ENCODE results near the gene ERBB4.

The ERBB4 gene

DNA sequence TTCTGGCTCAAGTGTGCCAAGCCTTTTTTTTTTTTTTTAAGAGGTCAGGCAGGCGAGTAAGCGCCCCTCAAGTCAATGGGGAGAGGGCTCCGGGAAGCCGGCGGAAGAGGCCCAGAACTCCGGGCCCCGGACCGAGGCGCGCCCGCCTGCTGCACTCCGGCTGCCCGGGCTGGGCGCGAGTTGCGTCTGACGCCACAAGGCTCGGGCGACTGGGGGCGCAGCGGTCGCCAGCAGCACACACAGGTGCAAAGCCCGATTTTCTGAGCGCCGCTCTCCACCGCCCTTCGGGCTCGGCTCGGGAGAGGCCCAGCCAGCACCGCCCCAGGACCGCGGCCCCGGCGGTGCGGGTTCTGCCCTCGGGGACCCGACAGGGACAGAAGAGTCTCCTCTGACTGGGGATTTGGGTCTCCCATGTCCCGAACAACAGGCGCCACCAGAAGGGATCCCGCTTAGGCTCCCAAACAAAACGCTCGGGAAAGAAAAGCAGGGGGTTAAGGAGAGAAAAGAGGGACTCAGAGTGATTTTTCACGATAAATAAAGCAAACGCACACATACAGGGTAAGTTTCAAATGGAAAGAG lies 787 bp downstream of the ERBB4 start:
- H3K9me3 ChIP-seq (ENCODE audit: control insufficient read depth, low read depth, low read length) = no peaks in the 10 kb centered on the region
- H3K27me3 ChIP-seq (ENCODE audit: control insufficient read depth, insufficient read depth, low read length) = peaks cover 65% of the 10 kb centered on the region
- no peak overlapping the region for H3K9ac ChIP-seq (ENCODE audit: low read length)
- H3K27ac ChIP-seq (ENCODE audit: low read length) = no peak overlapping the region
- peak overlapping the region; percentile 75 for H3K4me3 ChIP-seq (ENCODE audit: low read length)
- H3K36me3 ChIP-seq (ENCODE audit: control insufficient read depth, low read depth, low read length) = no peaks in the 10 kb centered on the region
- H3K4me1 ChIP-seq (ENCODE audit: control insufficient read depth, low read depth, low read length) = peaks cover 14% of the 10 kb centered on the region

DNA sequence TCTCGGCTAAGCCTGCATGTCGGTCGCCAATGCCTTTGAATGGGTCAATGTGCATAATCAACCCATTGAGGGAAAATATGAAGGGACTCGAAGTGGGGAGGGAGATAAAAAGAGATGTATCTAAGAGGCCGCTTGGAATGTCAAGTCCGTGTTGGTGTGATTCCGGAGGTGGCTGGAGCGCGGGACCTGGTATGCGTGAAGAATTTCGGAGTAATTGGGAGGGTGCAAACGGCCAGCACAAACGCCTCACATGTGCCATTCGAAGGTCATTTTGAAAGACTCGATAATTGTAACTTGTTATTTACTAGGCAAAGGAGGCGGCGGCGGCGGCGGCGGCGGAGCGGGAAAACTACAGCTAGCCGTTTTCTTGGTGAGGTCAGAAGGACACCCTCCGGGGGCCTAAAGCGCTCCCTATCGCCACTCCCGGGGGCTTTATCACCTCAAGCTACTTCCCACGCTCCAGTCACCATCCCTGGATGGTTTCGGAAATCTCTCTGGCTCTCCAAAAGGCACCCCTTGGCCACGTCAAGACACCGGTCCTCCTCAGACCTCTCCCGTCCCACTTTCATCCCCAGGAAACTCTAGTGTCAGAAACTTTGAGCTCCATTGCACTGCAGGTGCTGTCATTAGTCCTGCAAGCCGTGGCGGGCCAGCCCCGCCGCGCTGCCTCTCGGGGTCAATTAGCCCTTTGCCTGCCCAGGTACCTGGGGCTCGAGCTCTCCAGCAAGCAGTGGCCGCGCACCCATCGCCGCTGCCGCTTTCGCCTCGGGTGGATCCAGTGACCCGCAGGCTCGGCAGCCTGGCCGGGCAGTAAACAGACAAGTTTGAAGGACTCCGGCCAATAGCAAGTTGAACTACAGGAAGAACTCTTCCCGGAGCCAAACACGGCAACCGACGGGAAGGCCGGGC lies 1.5 kb downstream of the ERBB4 start:
- peaks cover 65% of the 10 kb centered on the region for H3K27me3 ChIP-seq (ENCODE audit: control insufficient read depth, insufficient read depth, low read length)
- no peak overlapping the region for H3K9ac ChIP-seq (ENCODE audit: low read length)
- no peaks in the 10 kb centered on the region for H3K36me3 ChIP-seq (ENCODE audit: control insufficient read depth, low read depth, low read length)
- no peaks in the 10 kb centered on the region for H3K9me3 ChIP-seq (ENCODE audit: control insufficient read depth, low read depth, low read length)
- H3K4me1 ChIP-seq (ENCODE audit: control insufficient read depth, low read depth, low read length) = peaks cover 14% of the 10 kb centered on the region
- H3K4me3 ChIP-seq (ENCODE audit: low read length) = peak overlapping the region; percentile 75
- H3K27ac ChIP-seq (ENCODE audit: low read length) = no peak overlapping the region

DNA sequence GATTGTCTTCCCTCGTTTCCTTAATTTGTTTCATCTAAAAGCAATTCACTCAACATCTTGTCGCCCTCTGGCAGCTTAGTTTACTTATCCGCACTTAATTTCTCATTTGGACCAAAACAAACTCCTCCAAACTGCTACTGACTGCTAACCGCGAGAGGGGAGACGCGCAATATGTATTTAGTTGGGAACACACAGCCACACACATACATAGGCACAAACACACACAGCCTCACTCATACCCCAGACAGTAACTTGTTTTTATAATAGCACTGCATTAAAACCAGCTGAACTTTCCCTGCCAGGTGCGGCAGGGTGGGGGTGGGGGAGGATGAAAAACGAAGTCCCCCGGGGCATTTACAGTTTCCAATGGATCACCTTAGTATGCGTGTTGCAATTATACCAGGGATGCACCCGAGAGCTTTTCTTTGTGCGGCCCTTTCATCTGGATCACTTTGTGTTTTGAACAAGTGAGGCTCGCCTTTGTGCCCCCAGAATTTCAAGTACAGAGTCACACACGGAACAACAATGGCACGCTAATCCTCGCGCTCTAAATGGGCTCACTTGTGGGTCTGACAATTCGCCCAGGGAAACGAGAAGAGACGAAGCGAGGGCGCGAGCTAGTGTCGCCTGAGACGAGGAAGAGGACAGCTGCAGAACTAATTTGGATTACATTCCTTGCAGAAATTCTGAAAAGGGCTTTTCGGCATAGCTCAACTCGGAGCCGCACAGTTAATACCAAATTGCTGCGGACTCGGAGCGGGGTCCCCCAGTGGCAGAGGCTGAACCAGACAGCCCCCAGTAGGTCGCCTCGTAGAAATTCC lies 2.4 kb downstream of the ERBB4 start:
- H3K9me3 ChIP-seq (ENCODE audit: control insufficient read depth, low read depth, low read length) = no peaks in the 10 kb centered on the region
- peaks cover 65% of the 10 kb centered on the region for H3K27me3 ChIP-seq (ENCODE audit: control insufficient read depth, insufficient read depth, low read length)
- H3K36me3 ChIP-seq (ENCODE audit: control insufficient read depth, low read depth, low read length) = no peaks in the 10 kb centered on the region
- no peak overlapping the region for H3K9ac ChIP-seq (ENCODE audit: low read length)
- no peak overlapping the region for H3K27ac ChIP-seq (ENCODE audit: low read length)
- H3K4me1 ChIP-seq (ENCODE audit: control insufficient read depth, low read depth, low read length) = peaks cover 14% of the 10 kb centered on the region
- peak overlapping the region; percentile 75 for H3K4me3 ChIP-seq (ENCODE audit: low read length)

DNA sequence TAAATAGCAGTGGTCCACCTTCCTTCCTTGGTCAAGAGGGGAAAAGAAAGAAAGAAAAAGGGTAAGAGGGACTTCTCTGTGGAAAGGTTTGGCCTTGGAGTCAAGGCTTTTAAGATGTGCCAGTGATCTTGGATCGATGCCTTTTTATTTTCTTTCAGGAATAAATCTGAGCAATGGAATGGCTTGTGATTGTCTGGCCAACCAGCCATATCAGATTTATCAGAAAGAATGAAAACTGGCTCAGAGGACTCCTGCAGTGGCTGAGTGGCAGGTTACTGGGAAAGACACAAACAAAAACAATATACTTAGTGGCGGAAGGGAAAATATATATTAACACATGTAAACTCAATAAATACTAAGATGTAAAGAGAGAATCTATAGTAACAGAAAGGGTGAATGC lies 4.3 kb downstream of the ERBB4 start:
- H3K4me1 ChIP-seq (ENCODE audit: control insufficient read depth, low read depth, low read length) = peaks cover 10% of the 10 kb centered on the region
- H3K9me3 ChIP-seq (ENCODE audit: control insufficient read depth, low read depth, low read length) = no peaks in the 10 kb centered on the region
- H3K4me3 ChIP-seq (ENCODE audit: low read length) = no peak overlapping the region
- H3K36me3 ChIP-seq (ENCODE audit: control insufficient read depth, low read depth, low read length) = no peaks in the 10 kb centered on the region
- peaks cover 53% of the 10 kb centered on the region for H3K27me3 ChIP-seq (ENCODE audit: control insufficient read depth, insufficient read depth, low read length)
- no peak overlapping the region for H3K27ac ChIP-seq (ENCODE audit: low read length)
- no peak overlapping the region for H3K9ac ChIP-seq (ENCODE audit: low read length)

DNA sequence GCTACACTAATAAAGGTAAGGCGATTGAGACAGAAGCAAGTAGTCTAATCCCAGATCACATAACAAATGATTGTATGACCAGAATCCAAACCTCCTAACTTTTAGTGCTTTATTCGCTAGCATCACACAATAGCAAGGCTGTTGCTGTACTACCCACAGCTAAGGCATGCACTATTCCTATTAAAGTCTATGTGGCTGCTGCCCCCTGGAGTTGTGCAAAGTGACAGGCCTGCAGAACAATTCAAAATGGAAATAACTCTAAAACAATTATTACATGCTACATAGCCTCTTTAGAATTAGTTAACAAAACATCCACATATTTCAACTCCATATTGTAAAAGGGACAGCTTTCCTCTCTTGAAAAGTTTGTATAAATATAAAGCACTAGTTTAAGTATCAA lies 6.0 kb downstream of the ERBB4 start:
- peaks cover 10% of the 10 kb centered on the region for H3K4me1 ChIP-seq (ENCODE audit: control insufficient read depth, low read depth, low read length)

DNA sequence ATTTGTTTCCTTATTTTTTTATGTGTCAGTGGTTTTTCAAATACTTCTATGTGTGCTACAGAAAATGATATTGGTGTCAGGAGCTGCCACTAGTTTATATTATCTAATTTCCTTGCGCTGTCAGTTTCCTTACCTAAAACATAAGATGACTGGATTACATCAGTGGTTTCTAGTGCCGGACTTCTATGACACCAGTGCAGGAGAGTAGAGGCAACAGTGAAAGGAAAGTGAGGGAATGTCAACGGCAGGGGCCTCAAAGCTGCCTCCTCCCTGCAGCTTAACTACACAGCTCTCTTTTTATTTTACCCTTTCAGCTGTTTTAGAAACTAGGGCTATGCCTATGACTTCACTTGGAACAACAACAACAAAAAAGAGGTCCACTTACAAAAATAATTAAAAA lies 6.5 kb downstream of the ERBB4 start:
- no peaks in the 10 kb centered on the region for H3K36me3 ChIP-seq (ENCODE audit: control insufficient read depth, low read depth, low read length)
- H3K9me3 ChIP-seq (ENCODE audit: control insufficient read depth, low read depth, low read length) = no peaks in the 10 kb centered on the region
- peaks cover 33% of the 10 kb centered on the region for H3K27me3 ChIP-seq (ENCODE audit: control insufficient read depth, insufficient read depth, low read length)
- peaks cover 10% of the 10 kb centered on the region for H3K4me1 ChIP-seq (ENCODE audit: control insufficient read depth, low read depth, low read length)
- H3K9ac ChIP-seq (ENCODE audit: low read length) = no peak overlapping the region
- H3K4me3 ChIP-seq (ENCODE audit: low read length) = no peak overlapping the region
- H3K27ac ChIP-seq (ENCODE audit: low read length) = no peak overlapping the region

More for the DNA sequence above, 6.0 kb downstream of the ERBB4 start:
- H3K9me3 ChIP-seq (ENCODE audit: control insufficient read depth, low read depth, low read length) = no peaks in the 10 kb centered on the region
- no peak overlapping the region for H3K9ac ChIP-seq (ENCODE audit: low read length)
- no peak overlapping the region for H3K4me3 ChIP-seq (ENCODE audit: low read length)
- H3K27ac ChIP-seq (ENCODE audit: low read length) = no peak overlapping the region
- no peaks in the 10 kb centered on the region for H3K36me3 ChIP-seq (ENCODE audit: control insufficient read depth, low read depth, low read length)
- H3K27me3 ChIP-seq (ENCODE audit: control insufficient read depth, insufficient read depth, low read length) = peaks cover 38% of the 10 kb centered on the region

DNA sequence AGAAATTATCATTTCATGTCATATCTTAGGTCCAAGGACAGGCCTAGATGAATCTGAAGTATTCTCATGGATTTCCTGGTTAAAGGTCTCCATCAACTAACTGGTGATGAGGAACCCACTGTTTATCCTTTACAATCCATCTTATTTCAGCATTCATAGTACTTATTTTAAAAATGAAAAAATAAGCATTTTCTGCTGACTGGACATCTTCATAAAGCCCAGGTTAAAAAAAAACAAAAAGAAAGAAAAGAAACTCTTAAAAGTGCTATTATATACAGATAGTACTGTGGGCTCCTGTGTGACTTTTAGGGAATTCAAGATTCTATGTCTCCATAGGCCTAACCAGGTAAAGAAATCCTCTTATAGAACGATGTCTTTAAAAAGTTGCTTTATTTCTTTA lies 7.1 kb downstream of the ERBB4 start:
- Histone ChIP-seq H3K9ac (ENCODE audit: low read length) (no peak overlapping the region), H3K27me3 (ENCODE audit: control insufficient read depth, insufficient read depth, low read length) (peaks cover 27% of the 10 kb centered on the region), H3K4me3 (ENCODE audit: low read length) (no peak overlapping the region), H3K9me3 (ENCODE audit: control insufficient read depth, low read depth, low read length) (no peaks in the 10 kb centered on the region), H3K36me3 (ENCODE audit: control insufficient read depth, low read depth, low read length) (no peaks in the 10 kb centered on the region), H3K4me1 (ENCODE audit: control insufficient read depth, low read depth, low read length) (peaks cover 10% of the 10 kb centered on the region), H3K27ac (ENCODE audit: low read length) (no peak overlapping the region)

DNA sequence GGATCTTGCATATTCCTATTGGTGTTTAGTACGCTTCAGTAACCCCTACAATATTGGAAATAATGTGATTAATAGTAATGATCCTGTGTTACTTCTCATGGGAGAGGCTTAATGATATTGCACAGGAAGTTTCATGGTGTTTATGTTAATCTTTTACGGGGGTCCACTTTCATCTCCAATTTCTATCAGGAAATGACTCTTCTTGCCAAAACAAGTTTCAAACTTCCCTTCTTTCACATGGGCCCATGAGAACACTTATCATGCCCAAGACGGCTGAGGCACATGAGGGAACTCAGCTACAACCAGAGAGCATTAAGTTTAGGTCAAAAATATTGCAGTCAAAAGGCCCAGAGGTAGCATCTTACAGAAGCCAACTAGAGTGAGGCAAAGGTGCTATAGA lies 7.6 kb downstream of the ERBB4 start:
- no peak overlapping the region for H3K27ac ChIP-seq (ENCODE audit: low read length)
- no peak overlapping the region for H3K9ac ChIP-seq (ENCODE audit: low read length)
- H3K36me3 ChIP-seq (ENCODE audit: control insufficient read depth, low read depth, low read length) = no peaks in the 10 kb centered on the region
- no peak overlapping the region for H3K4me3 ChIP-seq (ENCODE audit: low read length)
- peaks cover 22% of the 10 kb centered on the region for H3K27me3 ChIP-seq (ENCODE audit: control insufficient read depth, insufficient read depth, low read length)
- peaks cover 7% of the 10 kb centered on the region for H3K4me1 ChIP-seq (ENCODE audit: control insufficient read depth, low read depth, low read length)
- H3K9me3 ChIP-seq (ENCODE audit: control insufficient read depth, low read depth, low read length) = no peaks in the 10 kb centered on the region

DNA sequence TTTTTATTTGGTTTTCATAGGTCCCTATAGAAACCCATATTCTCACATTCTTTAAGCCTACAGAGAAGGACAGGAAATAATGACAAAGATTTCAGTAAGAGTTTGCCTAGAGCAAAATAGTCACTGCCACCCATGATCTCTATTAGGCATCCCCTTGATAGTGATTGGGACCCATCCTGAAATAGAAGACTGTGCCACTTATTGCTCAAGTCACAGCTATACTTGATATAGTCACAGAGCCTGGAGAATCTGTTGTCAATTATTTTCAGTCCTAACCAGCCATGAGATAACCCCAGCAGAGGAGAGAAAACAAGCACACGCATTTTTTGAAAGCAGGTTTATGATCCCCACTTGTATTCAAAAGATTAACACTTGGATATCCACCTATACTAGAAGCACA lies 8.2 kb downstream of the ERBB4 start:
- Histone ChIP-seq H3K36me3 (ENCODE audit: control insufficient read depth, low read depth, low read length) (no peaks in the 10 kb centered on the region), H3K9ac (ENCODE audit: low read length) (no peak overlapping the region), H3K4me3 (ENCODE audit: low read length) (no peak overlapping the region), H3K9me3 (ENCODE audit: control insufficient read depth, low read depth, low read length) (no peaks in the 10 kb centered on the region), H3K27me3 (ENCODE audit: control insufficient read depth, insufficient read depth, low read length) (peaks cover 16% of the 10 kb centered on the region), H3K4me1 (ENCODE audit: control insufficient read depth, low read depth, low read length) (peaks cover under 1% of the 10 kb centered on the region), H3K27ac (ENCODE audit: low read length) (no peak overlapping the region)

DNA sequence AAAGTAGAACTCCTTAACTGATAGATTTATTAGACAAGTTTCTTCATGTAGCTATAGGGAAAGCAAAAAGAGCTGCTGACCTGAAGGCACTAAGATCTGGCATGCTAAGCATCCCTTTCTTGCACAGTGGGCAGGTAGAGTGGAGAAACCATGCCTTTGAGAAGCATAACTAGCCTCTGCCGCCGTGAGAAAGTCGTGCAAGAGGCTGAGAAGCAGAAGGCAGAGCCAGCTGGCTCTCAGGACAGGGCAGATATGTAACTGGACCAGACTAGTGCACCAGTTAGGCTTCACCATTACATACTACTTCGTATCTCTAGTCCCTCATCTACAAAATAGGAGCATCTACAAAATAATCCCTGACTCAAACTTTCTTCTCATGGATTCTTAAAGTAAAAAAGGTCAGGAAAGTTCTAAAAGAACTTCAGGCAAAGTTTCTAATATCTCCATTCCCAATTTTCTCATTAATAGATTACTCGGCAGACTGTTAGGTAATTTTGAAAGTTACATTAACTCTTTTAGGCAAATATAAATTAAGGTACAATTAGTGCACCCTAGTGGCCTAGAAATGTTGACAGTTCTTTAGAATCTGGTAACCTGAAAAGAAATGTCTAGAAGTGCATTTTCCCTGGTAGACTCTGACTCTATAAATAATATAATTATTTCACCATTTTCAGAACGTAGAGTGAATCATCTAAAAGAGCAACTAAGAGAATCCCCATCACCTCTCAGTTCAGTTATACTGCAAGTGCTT lies 10.3 kb downstream of the ERBB4 start:
- no peaks in the 10 kb centered on the region for H3K36me3 ChIP-seq (ENCODE audit: control insufficient read depth, low read depth, low read length)
- H3K9me3 ChIP-seq (ENCODE audit: control insufficient read depth, low read depth, low read length) = no peaks in the 10 kb centered on the region
- H3K27ac ChIP-seq (ENCODE audit: low read length) = no peak overlapping the region
- no peak overlapping the region for H3K4me3 ChIP-seq (ENCODE audit: low read length)
- no peaks in the 10 kb centered on the region for H3K4me1 ChIP-seq (ENCODE audit: control insufficient read depth, low read depth, low read length)
- H3K9ac ChIP-seq (ENCODE audit: low read length) = no peak overlapping the region
- no peaks in the 10 kb centered on the region for H3K27me3 ChIP-seq (ENCODE audit: control insufficient read depth, insufficient read depth, low read length)

DNA sequence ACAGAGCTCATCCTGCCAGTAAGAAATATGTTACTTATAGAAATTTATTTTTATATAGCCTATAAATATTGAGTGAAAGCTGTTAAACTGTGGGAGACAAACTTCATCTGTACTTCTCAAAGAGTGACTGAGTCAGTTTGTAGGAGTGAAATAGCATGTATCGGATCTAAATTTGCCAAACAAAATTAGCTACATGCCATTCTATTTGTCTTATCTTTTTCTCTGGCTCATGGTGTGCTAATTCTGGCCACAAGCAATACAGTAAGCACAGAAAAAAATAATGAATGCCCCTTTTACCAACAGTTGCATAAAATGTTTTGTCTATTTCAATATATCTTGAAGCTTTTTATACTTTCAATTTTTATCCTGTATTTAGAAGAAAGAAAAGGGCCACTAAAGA lies 12.5 kb downstream of the ERBB4 start:
- H3K9ac ChIP-seq (ENCODE audit: low read length) = no peak overlapping the region
- H3K27me3 ChIP-seq (ENCODE audit: control insufficient read depth, insufficient read depth, low read length) = no peaks in the 10 kb centered on the region
- no peak overlapping the region for H3K4me3 ChIP-seq (ENCODE audit: low read length)
- no peaks in the 10 kb centered on the region for H3K4me1 ChIP-seq (ENCODE audit: control insufficient read depth, low read depth, low read length)
- no peak overlapping the region for H3K27ac ChIP-seq (ENCODE audit: low read length)
- H3K36me3 ChIP-seq (ENCODE audit: control insufficient read depth, low read depth, low read length) = no peaks in the 10 kb centered on the region
- no peaks in the 10 kb centered on the region for H3K9me3 ChIP-seq (ENCODE audit: control insufficient read depth, low read depth, low read length)
